Stimulated activated CD4-positive, alpha-beta T cell treated with anti-CD3 and anti-CD28 coated beads, TNF-alpha, amount 100 ng/mL, for 48 hours (primary cell): ENCODE results near the gene SHC3.

Experiments
- DNase-seq, 3 donors: peaks; one replicate each; pipeline ENCODE4 v3.0.0-alpha.2; 2020; ENCODE audit warnings: low read depth in 3 of 3

Gene SHC3

GRCh38 chr9:88959727-88960469 is 218.7 kb downstream of the SHC3 start:
- no peak for DNase-seq

- DNase-seq = no peak
Observed at GRCh38 chr9:88957526-88957925, 221.1 kb downstream of the SHC3 start.
